GM19193 (cell line): Measurements from ENCODE around the gene INPP4A.
A peak's percentile ranks its signal among the peaks of the same experiment; 100 is the strongest.

Experiments
- POLR2A ChIP-seq: IDR thresholded peaks from 4 replicates; pipeline ENCODE4 v1.6.1; 2011; ENCODE audit not compliant: insufficient read depth, insufficient read length; ENCODE audit errors: extremely low read depth

Gene INPP4A

GRCh38 chr2:98477036-98477435 is 32.4 kb downstream of the INPP4A start:
- TF ChIP-seq POLR2A: no peak

- no peak for TF ChIP-seq POLR2A
Measured at GRCh38 chr2:98477506-98477905, 32.8 kb downstream of the INPP4A start.

GRCh38 chr2:98478088-98478551 is 33.5 kb downstream of the INPP4A start:
- no peak for TF ChIP-seq POLR2A

- no peak for TF ChIP-seq POLR2A
Measured at GRCh38 chr2:98478907-98479306, 34.2 kb downstream of the INPP4A start.

GRCh38 chr2:98479371-98479770 is 34.7 kb downstream of the INPP4A start:
- TF ChIP-seq POLR2A: peak; percentile 18

GRCh38 chr2:98479959-98480524 is 35.4 kb downstream of the INPP4A start:
- peak; percentile 31 for TF ChIP-seq POLR2A

- TF ChIP-seq POLR2A: no peak
Measured at GRCh38 chr2:98480598-98480997, 35.9 kb downstream of the INPP4A start.

GRCh38 chr2:98482362-98482761 is 37.7 kb downstream of the INPP4A start:
- TF ChIP-seq POLR2A: no peak

GRCh38 chr2:98483257-98483861 is 38.7 kb downstream of the INPP4A start:
- TF ChIP-seq POLR2A: peak; percentile 55

- no peak for TF ChIP-seq POLR2A
Measured at GRCh38 chr2:98484121-98484557, 39.5 kb downstream of the INPP4A start.

GRCh38 chr2:98484652-98485452 is 40.2 kb downstream of the INPP4A start:
- TF ChIP-seq POLR2A: no peak

GRCh38 chr2:98485453-98485755 is 40.7 kb downstream of the INPP4A start:
- TF ChIP-seq POLR2A: no peak

- peak; percentile 58 for TF ChIP-seq POLR2A
Measured at GRCh38 chr2:98486374-98486981, 41.8 kb downstream of the INPP4A start.

- no peak for TF ChIP-seq POLR2A
Measured at GRCh38 chr2:98487101-98487805, 42.6 kb downstream of the INPP4A start.

- peak; percentile 46 for TF ChIP-seq POLR2A
Measured at GRCh38 chr2:98487806-98488189, 43.1 kb downstream of the INPP4A start.
